ENCODE data around the gene STS. TPM values are rescaled to one million over a fixed set of nuclear protein-coding genes. Genes with fewer than 3 reads are reported as not detected.
"Not testable (repeated sequence)": the region's sequence is repeated elsewhere in the genome, so short reads cannot be mapped to it uniquely, and the experiment has no call there.

The STS gene
- total RNA-seq, 1 donor from 2014 or later: 10.1 TPM

GRCh38 chrX:7168371-7168770 lies 20.9 kb downstream of the STS start:
- intact Hi-C loops (cut with DNase I): no loop called here
- ATAC-seq: no peak
- no peak for DNase-seq (ENCODE audit: low spot score)

- intact Hi-C loops (cut with DNase I): no loop called here
- ATAC-seq (no peak), DNase-seq (ENCODE audit: low spot score) (no peak)
These were observed 22.1 kb downstream of the STS start for GRCh38 chrX:7169627-7170026.

GRCh38 chrX:7170898-7171297 lies 23.4 kb downstream of the STS start:
- DNase-seq (ENCODE audit: low spot score): no peak
- intact Hi-C loops (cut with DNase I): no loop called here
- no peak for ATAC-seq

- ATAC-seq; intact Hi-C loops (cut with DNase I); DNase-seq (ENCODE audit: low spot score): not testable (repeated sequence)
These were observed 31.3 kb downstream of the STS start for GRCh38 chrX:7178859-7179258.

GRCh38 chrX:7179446-7179845 lies 31.9 kb downstream of the STS start:
- intact Hi-C loops (cut with DNase I): no loop called here
- DNase-seq (ENCODE audit: low spot score): no peak
- ATAC-seq: no peak

- ATAC-seq (no peak), DNase-seq (ENCODE audit: low spot score) (no peak)
- intact Hi-C loops (cut with DNase I): no loop called here
These were observed 37.3 kb downstream of the STS start for GRCh38 chrX:7184816-7185215.

- ATAC-seq (no peak), DNase-seq (ENCODE audit: low spot score) (no peak)
- intact Hi-C loops (cut with DNase I): no loop called here
These were observed 41.2 kb downstream of the STS start for GRCh38 chrX:7188672-7189071.

DNA sequence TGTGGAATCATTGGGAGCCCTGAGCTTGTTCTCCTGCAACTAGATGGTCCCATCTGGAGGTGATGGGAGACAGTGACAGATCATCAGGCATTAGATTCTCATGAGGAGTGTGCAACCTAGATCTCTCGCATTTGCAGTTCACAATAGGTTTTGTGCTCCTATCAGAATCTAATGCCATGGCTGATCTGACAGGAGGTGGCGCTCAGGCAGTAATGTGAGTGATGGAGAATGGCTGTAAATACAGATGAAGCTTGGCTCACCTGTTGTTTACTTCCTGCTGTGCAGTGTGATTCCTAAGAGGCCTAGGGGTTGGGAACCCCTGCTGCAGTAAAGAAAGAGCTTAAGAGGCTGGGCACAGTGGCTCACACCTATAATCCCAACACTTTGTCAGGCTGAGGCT lies 42.6 kb downstream of the STS start:
- DNase-seq (ENCODE audit: low spot score): no peak
- intact Hi-C loops (cut with DNase I): no loop called here
- ATAC-seq: no peak

DNA sequence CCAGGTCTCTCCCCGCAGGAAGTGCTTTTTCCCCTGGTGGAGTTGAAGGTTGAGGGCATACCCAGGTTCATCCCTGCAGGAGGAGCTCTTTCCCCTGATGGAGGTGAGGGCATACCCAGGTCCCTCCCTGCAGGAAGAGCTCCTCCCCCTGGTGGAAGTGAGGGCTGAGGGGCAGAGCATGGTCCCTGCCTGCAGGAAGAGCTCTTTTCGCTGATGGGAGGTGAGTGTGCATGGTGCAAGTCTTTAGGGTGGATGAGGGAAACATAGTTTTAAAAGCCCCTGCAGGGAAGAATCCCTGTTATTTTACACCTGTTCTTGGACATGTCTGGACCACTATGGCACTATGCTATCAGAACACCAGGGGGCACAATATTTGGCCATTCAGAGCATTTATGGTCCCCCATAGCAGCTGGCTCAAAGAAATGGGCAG lies 44.2 kb downstream of the STS start:
- ATAC-seq (no peak), DNase-seq (ENCODE audit: low spot score) (no peak)
- intact Hi-C loops (cut with DNase I): no loop called here

GRCh38 chrX:7192871-7193270 lies 45.4 kb downstream of the STS start:
- DNase-seq (ENCODE audit: low spot score): no peak
- ATAC-seq: no peak
- intact Hi-C loops (cut with DNase I): no loop called here

- intact Hi-C loops (cut with DNase I): no loop called here
- DNase-seq (ENCODE audit: low spot score) (no peak), ATAC-seq (no peak)
These were observed 47.1 kb downstream of the STS start for GRCh38 chrX:7194606-7195005.

Small RNA genes lying within 50 kb of the gene (microRNA-seq; reads per million reads assigned to microRNA genes)
- not detected for gene MIR4767

Other genes with a start within 250 kb of the STS start
- 17.4 TPM for gene PUDP, start 441 bp downstream of the STS start, total RNA-seq